Panc1 (cell line): ENCODE data around the gene FAM149B1.
A peak's percentile ranks its signal among the peaks of the same experiment; 100 is the strongest.

ENCODE experiments used
- CTCF ChIP-seq: fragments of 450-650 bp; IDR thresholded peaks from 2 replicates; pipeline ENCODE4 v1.5.1; 2017; ENCODE audit warnings: mild to moderate bottlenecking
- POLR2AphosphoS5 ChIP-seq: IDR thresholded peaks from 2 replicates; pipeline ENCODE4 v1.6.1; 2012; ENCODE audit warnings: mild to moderate bottlenecking, low read depth, low read length, moderate library complexity
- SIN3A ChIP-seq: IDR thresholded peaks from 2 replicates; pipeline ENCODE4 v1.6.1; 2012; ENCODE audit warnings: low read depth, mild to moderate bottlenecking, low read length, moderate library complexity, borderline replicate concordance; ENCODE audit not compliant: insufficient read depth
- TCF7L2 ChIP-seq: IDR thresholded peaks from 2 replicates; pipeline ENCODE4 v1.6.1; 2011; ENCODE audit warnings: mild to moderate bottlenecking, low read depth, low read length, inconsistent platforms
- TF ChIP-seq, protein P1 (sequence below), 2 experiments: IDR thresholded peaks; 2 replicates each; pipeline ENCODE4 v1.6.1; 2011 to 2012; ENCODE audit warnings: low read depth in 2 of 2, control low read depth in 1 of 2, low read length in 1 of 2, mild to moderate bottlenecking in 1 of 2, moderate library complexity in 1 of 2; ENCODE audit not compliant: insufficient read depth in 1 of 2

GRCh38 chr10:73246646-73247508 is 79.0 kb downstream of the FAM149B1 start, which contains the start of gene DNAJC9:
- TF ChIP-seq TCF7L2 (peak; percentile 92), CTCF (0 out of 2 replicates have a peak, but pooled peaks have one; percentile 11), SIN3A (peak; percentile 98), POLR2AphosphoS5 (peak; percentile 97)
- TF ChIP-seq, protein P1, sequence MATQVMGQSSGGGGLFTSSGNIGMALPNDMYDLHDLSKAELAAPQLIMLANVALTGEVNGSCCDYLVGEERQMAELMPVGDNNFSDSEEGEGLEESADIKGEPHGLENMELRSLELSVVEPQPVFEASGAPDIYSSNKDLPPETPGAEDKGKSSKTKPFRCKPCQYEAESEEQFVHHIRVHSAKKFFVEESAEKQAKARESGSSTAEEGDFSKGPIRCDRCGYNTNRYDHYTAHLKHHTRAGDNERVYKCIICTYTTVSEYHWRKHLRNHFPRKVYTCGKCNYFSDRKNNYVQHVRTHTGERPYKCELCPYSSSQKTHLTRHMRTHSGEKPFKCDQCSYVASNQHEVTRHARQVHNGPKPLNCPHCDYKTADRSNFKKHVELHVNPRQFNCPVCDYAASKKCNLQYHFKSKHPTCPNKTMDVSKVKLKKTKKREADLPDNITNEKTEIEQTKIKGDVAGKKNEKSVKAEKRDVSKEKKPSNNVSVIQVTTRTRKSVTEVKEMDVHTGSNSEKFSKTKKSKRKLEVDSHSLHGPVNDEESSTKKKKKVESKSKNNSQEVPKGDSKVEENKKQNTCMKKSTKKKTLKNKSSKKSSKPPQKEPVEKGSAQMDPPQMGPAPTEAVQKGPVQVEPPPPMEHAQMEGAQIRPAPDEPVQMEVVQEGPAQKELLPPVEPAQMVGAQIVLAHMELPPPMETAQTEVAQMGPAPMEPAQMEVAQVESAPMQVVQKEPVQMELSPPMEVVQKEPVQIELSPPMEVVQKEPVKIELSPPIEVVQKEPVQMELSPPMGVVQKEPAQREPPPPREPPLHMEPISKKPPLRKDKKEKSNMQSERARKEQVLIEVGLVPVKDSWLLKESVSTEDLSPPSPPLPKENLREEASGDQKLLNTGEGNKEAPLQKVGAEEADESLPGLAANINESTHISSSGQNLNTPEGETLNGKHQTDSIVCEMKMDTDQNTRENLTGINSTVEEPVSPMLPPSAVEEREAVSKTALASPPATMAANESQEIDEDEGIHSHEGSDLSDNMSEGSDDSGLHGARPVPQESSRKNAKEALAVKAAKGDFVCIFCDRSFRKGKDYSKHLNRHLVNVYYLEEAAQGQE (IDR thresholded peaks at IDR 0.05; ENCODE audit: insufficient read depth in 1 of 2, low read depth in 2 of 2, low read length in 1 of 2): peak; percentile 55 to 61; a peak in 3 of 4 replicates
